Mesothelial cell of epicardium (in vitro differentiated cells): ENCODE results near the gene PCYT2. TPM values are rescaled to one million over a fixed set of nuclear protein-coding genes. Genes with fewer than 3 reads are reported as not detected.

Source experiments
- DNase-seq, 2 experiments: peaks; one replicate each; pipeline ENCODE4 v3.0.0; 2021; ENCODE audit warnings: low spot score in 2 of 2; ENCODE audit not compliant: unreplicated experiment in 2 of 2
- H3K27ac Mint-ChIP-seq: 2 replicates; pipeline ENCODE4 v1.8.0; 2021; ENCODE audit warnings: mixed read lengths
- H3K27me3 Mint-ChIP-seq: 2 replicates; pipeline ENCODE4 v1.8.0; 2021; ENCODE audit warnings: low read depth, mixed read lengths
- H3K36me3 Mint-ChIP-seq: 2 replicates; pipeline ENCODE4 v1.8.0; 2021; ENCODE audit warnings: mixed read lengths
- H3K4me1 Mint-ChIP-seq: 2 replicates; pipeline ENCODE4 v1.8.0; 2021; ENCODE audit warnings: mixed read lengths
- H3K4me3 Mint-ChIP-seq: 2 replicates; pipeline ENCODE4 v1.8.0; 2021; ENCODE audit warnings: mild to moderate bottlenecking, moderate library complexity, mixed read lengths
- H3K9me3 Mint-ChIP-seq: 2 replicates; pipeline ENCODE4 v1.8.0; 2021; ENCODE audit warnings: mixed read lengths
- CTCF ChIP-seq: fragments of 200-600 bp; sonication (generic); IDR thresholded peaks from one replicate; pipeline ENCODE4 v1.5.0; 2021; ENCODE audit warnings: antibody characterized with exemption; ENCODE audit not compliant: unreplicated experiment
- total RNA-seq: library from RNA; stranded (reverse); gene quantifications from 3 replicates; pipeline ENCODE4 v1.2.1, GENCODE V29; 2021

PCYT2 gene
- total RNA-seq, 1 donor from 2014 or later: 20.5 TPM

DNA sequence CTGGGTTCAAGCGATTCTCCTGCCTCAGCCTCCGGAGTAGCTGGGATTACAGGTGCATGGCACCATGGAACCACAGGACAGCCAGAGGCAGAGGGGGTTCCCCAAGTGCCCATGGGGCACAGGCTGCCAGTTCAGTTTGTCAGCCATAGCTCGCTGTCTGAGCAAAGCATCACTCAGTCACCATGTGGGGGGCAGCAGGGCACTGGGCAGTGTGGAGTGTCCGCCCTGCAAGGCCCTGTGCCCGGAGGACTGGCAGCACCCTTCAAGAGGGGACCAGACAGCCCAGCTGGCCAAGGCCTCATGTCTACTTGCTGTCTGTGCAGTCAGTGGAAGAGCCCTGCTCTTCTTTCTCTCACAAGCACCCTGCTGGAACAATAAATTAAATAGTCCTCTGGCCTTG lies 26.2 kb downstream of the PCYT2 start:
- Mint-ChIP-seq H3K4me3 (no peak overlapping the region), H3K4me1 (peaks cover 1% of the 10 kb centered on the region), H3K27me3 (no peaks in the 10 kb centered on the region), H3K9me3 (no peaks in the 10 kb centered on the region), H3K36me3 (peaks cover 42% of the 10 kb centered on the region), H3K27ac (peak overlapping the region; percentile 25)
- TF ChIP-seq CTCF: no peak
- no peak for DNase-seq

GRCh38 chr17:81884520-81884919 lies 26.7 kb downstream of the PCYT2 start:
- DNase-seq: no peak
- Mint-ChIP-seq H3K27ac (peak overlapping the region; percentile 25), H3K4me1 (no peaks in the 10 kb centered on the region), H3K9me3 (no peaks in the 10 kb centered on the region), H3K36me3 (peaks cover 45% of the 10 kb centered on the region), H3K4me3 (no peak overlapping the region), H3K27me3 (no peaks in the 10 kb centered on the region)
- TF ChIP-seq CTCF: no peak

DNA sequence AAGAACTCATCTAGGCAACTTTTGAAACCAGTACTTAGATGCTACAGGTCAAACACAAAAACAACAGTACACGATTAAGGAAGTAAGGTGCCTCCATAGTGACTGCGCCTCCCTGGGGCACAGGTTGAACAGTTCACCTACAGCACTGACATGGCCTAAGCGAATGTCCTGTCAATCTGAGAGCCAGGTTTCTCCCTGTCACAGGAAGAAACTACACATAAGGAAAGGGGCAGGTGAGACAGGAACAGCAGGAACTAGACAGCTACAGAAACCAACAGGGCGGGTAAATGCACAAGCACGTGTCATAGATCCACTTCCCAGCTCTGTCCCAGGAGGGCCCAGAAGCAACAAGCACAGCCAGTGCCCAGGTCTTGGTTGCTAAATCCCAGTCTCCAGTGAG lies 32.1 kb downstream of the PCYT2 start:
- H3K4me1 Mint-ChIP-seq: no peaks in the 10 kb centered on the region
- peaks cover 32% of the 10 kb centered on the region for H3K36me3 Mint-ChIP-seq
- no peak overlapping the region for H3K27ac Mint-ChIP-seq
- TF ChIP-seq CTCF: no peak
- no peaks in the 10 kb centered on the region for H3K9me3 Mint-ChIP-seq
- H3K27me3 Mint-ChIP-seq: no peaks in the 10 kb centered on the region
- DNase-seq: no peak
- no peak overlapping the region for H3K4me3 Mint-ChIP-seq

- no peak for TF ChIP-seq CTCF
- no peaks in the 10 kb centered on the region for H3K4me1 Mint-ChIP-seq
- no peak for DNase-seq
- no peak overlapping the region for H3K27ac Mint-ChIP-seq
- H3K4me3 Mint-ChIP-seq: no peak overlapping the region
- no peaks in the 10 kb centered on the region for H3K9me3 Mint-ChIP-seq
- peaks cover 30% of the 10 kb centered on the region for H3K36me3 Mint-ChIP-seq
- no peaks in the 10 kb centered on the region for H3K27me3 Mint-ChIP-seq
Measured at GRCh38 chr17:81878294-81878693, 32.9 kb downstream of the PCYT2 start.

GRCh38 chr17:81877569-81877968 lies 33.6 kb downstream of the PCYT2 start:
- H3K4me3 Mint-ChIP-seq: no peak overlapping the region
- no peak for TF ChIP-seq CTCF
- H3K27me3 Mint-ChIP-seq: no peaks in the 10 kb centered on the region
- DNase-seq: no peak
- H3K4me1 Mint-ChIP-seq: peaks cover 4% of the 10 kb centered on the region
- no peaks in the 10 kb centered on the region for H3K9me3 Mint-ChIP-seq
- peaks cover 28% of the 10 kb centered on the region for H3K36me3 Mint-ChIP-seq
- no peak overlapping the region for H3K27ac Mint-ChIP-seq
